Measurements from ENCODE around the gene CYP20A1. TPM values are rescaled to one million over a fixed set of nuclear protein-coding genes. Genes with fewer than 3 reads are reported as not detected.

The CYP20A1 gene
- total and polyA plus RNA-seq, 9 of the 15 experiments (the other 6 are each of a cell fraction or from before 2014, with no cell fraction given), result 10.3 to 31.7 (median 12.4) TPM

- TF ChIP-seq, protein P1, sequence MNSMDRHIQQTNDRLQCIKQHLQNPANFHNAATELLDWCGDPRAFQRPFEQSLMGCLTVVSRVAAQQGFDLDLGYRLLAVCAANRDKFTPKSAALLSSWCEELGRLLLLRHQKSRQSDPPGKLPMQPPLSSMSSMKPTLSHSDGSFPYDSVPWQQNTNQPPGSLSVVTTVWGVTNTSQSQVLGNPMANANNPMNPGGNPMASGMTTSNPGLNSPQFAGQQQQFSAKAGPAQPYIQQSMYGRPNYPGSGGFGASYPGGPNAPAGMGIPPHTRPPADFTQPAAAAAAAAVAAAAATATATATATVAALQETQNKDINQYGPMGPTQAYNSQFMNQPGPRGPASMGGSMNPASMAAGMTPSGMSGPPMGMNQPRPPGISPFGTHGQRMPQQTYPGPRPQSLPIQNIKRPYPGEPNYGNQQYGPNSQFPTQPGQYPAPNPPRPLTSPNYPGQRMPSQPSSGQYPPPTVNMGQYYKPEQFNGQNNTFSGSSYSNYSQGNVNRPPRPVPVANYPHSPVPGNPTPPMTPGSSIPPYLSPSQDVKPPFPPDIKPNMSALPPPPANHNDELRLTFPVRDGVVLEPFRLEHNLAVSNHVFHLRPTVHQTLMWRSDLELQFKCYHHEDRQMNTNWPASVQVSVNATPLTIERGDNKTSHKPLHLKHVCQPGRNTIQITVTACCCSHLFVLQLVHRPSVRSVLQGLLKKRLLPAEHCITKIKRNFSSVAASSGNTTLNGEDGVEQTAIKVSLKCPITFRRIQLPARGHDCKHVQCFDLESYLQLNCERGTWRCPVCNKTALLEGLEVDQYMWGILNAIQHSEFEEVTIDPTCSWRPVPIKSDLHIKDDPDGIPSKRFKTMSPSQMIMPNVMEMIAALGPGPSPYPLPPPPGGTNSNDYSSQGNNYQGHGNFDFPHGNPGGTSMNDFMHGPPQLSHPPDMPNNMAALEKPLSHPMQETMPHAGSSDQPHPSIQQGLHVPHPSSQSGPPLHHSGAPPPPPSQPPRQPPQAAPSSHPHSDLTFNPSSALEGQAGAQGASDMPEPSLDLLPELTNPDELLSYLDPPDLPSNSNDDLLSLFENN (IDR thresholded peaks at IDR 0.05; ENCODE audit: low read depth in 2 of 2, low read length in 2 of 2), result peak; percentile 37 to 90; a peak in 2 of 4 replicates
- no peak for TF ChIP-seq RBM39 (optimal IDR thresholded peaks at IDR 0.05; ENCODE audit: low read depth, low read length)
- TF ChIP-seq ZBTB1 (CRISPR knock-in tag; IDR thresholded peaks at IDR 0.05; ENCODE audit: borderline replicate concordance, low read depth), result 0 out of 2 replicates have a peak, but pooled peaks have one; percentile 49
- TF ChIP-seq HNRNPH1 (optimal IDR thresholded peaks at IDR 0.05; ENCODE audit: low read depth, low read length), result no peak
- peak; percentile 14; the same call in 1 of the 2 replicates for TF ChIP-seq MBD2 (IDR thresholded peaks at IDR 0.05; ENCODE audit: borderline replicate concordance, low read depth)
- peak; percentile 83 for TF ChIP-seq PHF20 (IDR thresholded peaks at IDR 0.05; ENCODE audit: partially characterized antibody)
- TF ChIP-seq TOE1 (IDR thresholded peaks at IDR 0.05; ENCODE audit: borderline replicate concordance), result peak; percentile 99
- TF ChIP-seq TOE1 (CRISPR knock-in tag; IDR thresholded peaks at IDR 0.05; ENCODE audit: borderline replicate concordance, low read depth), result no peak
- TF ChIP-seq, protein P2, sequence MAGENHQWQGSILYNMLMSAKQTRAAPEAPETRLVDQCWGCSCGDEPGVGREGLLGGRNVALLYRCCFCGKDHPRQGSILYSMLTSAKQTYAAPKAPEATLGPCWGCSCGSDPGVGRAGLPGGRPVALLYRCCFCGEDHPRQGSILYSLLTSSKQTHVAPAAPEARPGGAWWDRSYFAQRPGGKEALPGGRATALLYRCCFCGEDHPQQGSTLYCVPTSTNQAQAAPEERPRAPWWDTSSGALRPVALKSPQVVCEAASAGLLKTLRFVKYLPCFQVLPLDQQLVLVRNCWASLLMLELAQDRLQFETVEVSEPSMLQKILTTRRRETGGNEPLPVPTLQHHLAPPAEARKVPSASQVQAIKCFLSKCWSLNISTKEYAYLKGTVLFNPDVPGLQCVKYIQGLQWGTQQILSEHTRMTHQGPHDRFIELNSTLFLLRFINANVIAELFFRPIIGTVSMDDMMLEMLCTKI (IDR thresholded peaks at IDR 0.05; ENCODE audit: partially characterized antibody), result no peak
- no peak for TF ChIP-seq FOSL1 (tag; conservative IDR thresholded peaks at IDR 0.05)
- TF ChIP-seq SREBF1 (IDR thresholded peaks at IDR 0.05; ENCODE audit: borderline replicate concordance, low read depth, low read length), result no peak
- TF ChIP-seq ETV6 (IDR thresholded peaks at IDR 0.05; ENCODE audit: borderline replicate concordance in 1 of 2, low read depth in 2 of 2, low read length in 1 of 2), result no peak
- no peak for TF ChIP-seq ETV6 (CRISPR knock-in tag; IDR thresholded peaks at IDR 0.05; ENCODE audit: borderline replicate concordance)
- peak; percentile 70; the same call in 1 of the 2 replicates for TF ChIP-seq SNIP1 (IDR thresholded peaks at IDR 0.05; ENCODE audit: low read depth)
- no peak for TF ChIP-seq HIVEP1 (CRISPR knock-in tag; IDR thresholded peaks at IDR 0.05)
- TF ChIP-seq ZNF395 (CRISPR knock-in tag; IDR thresholded peaks at IDR 0.05), result peak; percentile 84; the same call in 1 of the 2 replicates
- TF ChIP-seq ZNF583 (CRISPR knock-in tag; IDR thresholded peaks at IDR 0.05), result no peak
- peak; percentile 65 for TF ChIP-seq HCFC1 (IDR thresholded peaks at IDR 0.05; ENCODE audit: low read depth, low read length)
- TF ChIP-seq E2F3 (CRISPR knock-in tag; IDR thresholded peaks at IDR 0.05), result 0 out of 2 replicates have a peak, but pooled peaks have one; percentile 43
- TF ChIP-seq, protein P3, sequence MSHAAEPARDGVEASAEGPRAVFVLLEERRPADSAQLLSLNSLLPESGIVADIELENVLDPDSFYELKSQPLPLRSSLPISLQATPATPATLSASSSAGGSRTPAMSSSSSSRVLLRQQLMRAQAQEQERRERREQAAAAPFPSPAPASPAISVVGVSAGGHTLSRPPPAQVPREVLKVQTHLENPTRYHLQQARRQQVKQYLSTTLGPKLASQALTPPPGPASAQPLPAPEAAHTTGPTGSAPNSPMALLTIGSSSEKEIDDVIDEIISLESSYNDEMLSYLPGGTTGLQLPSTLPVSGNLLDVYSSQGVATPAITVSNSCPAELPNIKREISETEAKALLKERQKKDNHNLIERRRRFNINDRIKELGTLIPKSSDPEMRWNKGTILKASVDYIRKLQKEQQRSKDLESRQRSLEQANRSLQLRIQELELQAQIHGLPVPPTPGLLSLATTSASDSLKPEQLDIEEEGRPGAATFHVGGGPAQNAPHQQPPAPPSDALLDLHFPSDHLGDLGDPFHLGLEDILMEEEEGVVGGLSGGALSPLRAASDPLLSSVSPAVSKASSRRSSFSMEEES (CRISPR knock-in tag; IDR thresholded peaks at IDR 0.05), result peak; percentile 99
Observed at GRCh38 chr2:203238704-203239526, at the start of gene CYP20A1 (continued).

All from K562 (cell line).